HG02588 (cell line): ENCODE data around the gene AIFM3.
"Not testable (repeated sequence)": the region's sequence is repeated elsewhere in the genome, so short reads cannot be mapped to it uniquely, and the experiment has no call there.

Experiments
- ATAC-seq: cut with Tn5 transposase; IDR thresholded peaks from one replicate; pipeline ENCODE4 v1.9.1; 2021; ENCODE audit warnings: mild to moderate bottlenecking, moderate library complexity; ENCODE audit not compliant: unreplicated experiment

AIFM3 gene

GRCh38 chr22:20940904-20941385 is 26.1 kb upstream of the AIFM3 start:
- no peak for ATAC-seq

- not testable (repeated sequence) for ATAC-seq
These were observed 24.7 kb upstream of the AIFM3 start for GRCh38 chr22:20942203-20942902.

GRCh38 chr22:20943104-20943933 is 23.7 kb upstream of the AIFM3 start:
- no peak for ATAC-seq

- ATAC-seq = no peak
These were observed 23.0 kb upstream of the AIFM3 start for GRCh38 chr22:20944042-20944441.

GRCh38 chr22:20945578-20945934 is 21.5 kb upstream of the AIFM3 start:
- no peak for ATAC-seq

GRCh38 chr22:20946080-20946986 is 20.7 kb upstream of the AIFM3 start:
- ATAC-seq = no peak

- no peak for ATAC-seq
These were observed 20.1 kb upstream of the AIFM3 start for GRCh38 chr22:20946991-20947390.

- no peak for ATAC-seq
These were observed 18.6 kb upstream of the AIFM3 start for GRCh38 chr22:20948450-20948849.

GRCh38 chr22:20948989-20949388 is 18.1 kb upstream of the AIFM3 start:
- no peak for ATAC-seq

- ATAC-seq = no peak
These were observed 17.3 kb upstream of the AIFM3 start for GRCh38 chr22:20949698-20950183.

GRCh38 chr22:20951151-20951931 is 15.7 kb upstream of the AIFM3 start:
- ATAC-seq = no peak

GRCh38 chr22:20951932-20952380 is 15.1 kb upstream of the AIFM3 start:
- ATAC-seq = no peak

- no peak for ATAC-seq
These were observed 14.3 kb upstream of the AIFM3 start for GRCh38 chr22:20952544-20953341.

GRCh38 chr22:20953342-20953608 is 13.8 kb upstream of the AIFM3 start:
- ATAC-seq = no peak

GRCh38 chr22:20953668-20954500 is 13.2 kb upstream of the AIFM3 start:
- no peak for ATAC-seq

- no peak for ATAC-seq
These were observed 11.5 kb upstream of the AIFM3 start for GRCh38 chr22:20955548-20955947.

GRCh38 chr22:20956258-20957101 is 10.6 kb upstream of the AIFM3 start:
- no peak for ATAC-seq
